ENCODE data around the gene GSTA1. TPM values are rescaled to one million over a fixed set of nuclear protein-coding genes. Genes with fewer than 3 reads are reported as not detected.
"Not testable (repeated sequence)": the region's sequence is repeated elsewhere in the genome, so short reads cannot be mapped to it uniquely, and the experiment has no call there.

The GSTA1 gene
- total RNA-seq, 1 experiment from 2014 or later, result 8.5 TPM

GRCh38 chr6:52825900-52826459 is 22.4 kb upstream of the GSTA1 start:
- H3K9me3 ChIP-seq (replicated peaks); H3K4me1 ChIP-seq (replicated peaks); H3K27me3 ChIP-seq (replicated peaks); H3K27ac ChIP-seq; DNase-seq (ENCODE audit: low read depth in 1 of 2, low spot score in 2 of 2); H3K4me3 ChIP-seq; H3K36me3 ChIP-seq: not testable (repeated sequence)

- not testable (repeated sequence) for DNase-seq (ENCODE audit: low read depth in 1 of 2, low spot score in 2 of 2); H3K9me3 ChIP-seq (replicated peaks); H3K27ac ChIP-seq; H3K27me3 ChIP-seq (replicated peaks); H3K4me1 ChIP-seq (replicated peaks); H3K36me3 ChIP-seq; H3K4me3 ChIP-seq
These were observed 21.7 kb upstream of the GSTA1 start for GRCh38 chr6:52825270-52825793.

- Histone ChIP-seq H3K36me3 (no peaks in the 10 kb centered on the region), H3K27me3 (replicated peaks) (no peaks in the 10 kb centered on the region), H3K4me3 (no peak overlapping the region), H3K4me1 (replicated peaks) (no peaks in the 10 kb centered on the region), H3K9me3 (replicated peaks) (no peaks in the 10 kb centered on the region), H3K27ac (no peak overlapping the region)
- no peak for DNase-seq (ENCODE audit: low read depth in 1 of 2, low spot score in 2 of 2)
These were observed 18.2 kb upstream of the GSTA1 start for GRCh38 chr6:52821842-52822241.

GRCh38 chr6:52820198-52820597 is 16.6 kb upstream of the GSTA1 start:
- no peak for DNase-seq (ENCODE audit: low read depth in 1 of 2, low spot score in 2 of 2)
- H3K36me3 ChIP-seq, result no peaks in the 10 kb centered on the region
- no peaks in the 10 kb centered on the region for H3K9me3 ChIP-seq (replicated peaks)
- no peaks in the 10 kb centered on the region for H3K27me3 ChIP-seq (replicated peaks)
- no peaks in the 10 kb centered on the region; the same call in 1 of the 2 replicates for H3K4me1 ChIP-seq (replicated peaks)
- no peak overlapping the region for H3K4me3 ChIP-seq
- no peak overlapping the region for H3K27ac ChIP-seq

GRCh38 chr6:52815167-52816092 is 11.8 kb upstream of the GSTA1 start:
- Histone ChIP-seq H3K4me3 (no peak overlapping the region), H3K27me3 (replicated peaks) (no peaks in the 10 kb centered on the region), H3K36me3 (no peaks in the 10 kb centered on the region), H3K4me1 (replicated peaks) (no peaks in the 10 kb centered on the region; the same call in 1 of the 2 replicates), H3K27ac (no peak overlapping the region), H3K9me3 (replicated peaks) (no peaks in the 10 kb centered on the region)
- DNase-seq (ENCODE audit: low read depth in 1 of 2, low spot score in 2 of 2), result peak; percentile 50 to 66

- not testable (repeated sequence) for H3K9me3 ChIP-seq (replicated peaks); H3K27me3 ChIP-seq (replicated peaks); DNase-seq (ENCODE audit: low read depth in 1 of 2, low spot score in 2 of 2); H3K27ac ChIP-seq; H3K4me1 ChIP-seq (replicated peaks); H3K4me3 ChIP-seq; H3K36me3 ChIP-seq
These were observed 10.9 kb upstream of the GSTA1 start for GRCh38 chr6:52814545-52814944.

- H3K36me3 ChIP-seq; H3K4me3 ChIP-seq; H3K27ac ChIP-seq; H3K4me1 ChIP-seq (replicated peaks); H3K27me3 ChIP-seq (replicated peaks); H3K9me3 ChIP-seq (replicated peaks); DNase-seq (ENCODE audit: low read depth in 1 of 2, low spot score in 2 of 2): not testable (repeated sequence)
These were observed 6.2 kb upstream of the GSTA1 start for GRCh38 chr6:52809777-52810176.

- Histone ChIP-seq H3K27me3 (replicated peaks) (no peaks in the 10 kb centered on the region), H3K4me1 (replicated peaks) (no peaks in the 10 kb centered on the region), H3K9me3 (replicated peaks) (no peaks in the 10 kb centered on the region), H3K27ac (no peak overlapping the region), H3K36me3 (no peaks in the 10 kb centered on the region), H3K4me3 (no peak overlapping the region)
- no peak for DNase-seq (ENCODE audit: low read depth in 1 of 2, low spot score in 2 of 2)
These were observed 5.0 kb upstream of the GSTA1 start for GRCh38 chr6:52808660-52809059.

- H3K27me3 ChIP-seq (replicated peaks), result no peaks in the 10 kb centered on the region
- H3K4me1 ChIP-seq (replicated peaks), result no peaks in the 10 kb centered on the region
- H3K4me3 ChIP-seq, result no peak overlapping the region
- H3K9me3 ChIP-seq (replicated peaks), result no peaks in the 10 kb centered on the region
- H3K27ac ChIP-seq, result no peak overlapping the region
- no peak for DNase-seq (ENCODE audit: low read depth in 1 of 2, low spot score in 2 of 2)
- H3K36me3 ChIP-seq, result no peaks in the 10 kb centered on the region
These were observed 810 bp downstream of the GSTA1 start for GRCh38 chr6:52802806-52803205.

GRCh38 chr6:52801188-52801841 is 2.3 kb downstream of the GSTA1 start:
- Histone ChIP-seq H3K4me1 (replicated peaks) (no peaks in the 10 kb centered on the region), H3K36me3 (no peaks in the 10 kb centered on the region), H3K27ac (no peak overlapping the region), H3K4me3 (no peak overlapping the region), H3K27me3 (replicated peaks) (no peaks in the 10 kb centered on the region), H3K9me3 (replicated peaks) (no peaks in the 10 kb centered on the region)
- no peak for DNase-seq (ENCODE audit: low read depth in 1 of 2, low spot score in 2 of 2)

- not testable (repeated sequence) for H3K27ac ChIP-seq; H3K36me3 ChIP-seq; H3K4me3 ChIP-seq; H3K27me3 ChIP-seq (replicated peaks); H3K4me1 ChIP-seq (replicated peaks); DNase-seq (ENCODE audit: low read depth in 1 of 2, low spot score in 2 of 2); H3K9me3 ChIP-seq (replicated peaks)
These were observed 4.3 kb downstream of the GSTA1 start for GRCh38 chr6:52799272-52799671.

GRCh38 chr6:52794366-52794765 is 9.2 kb downstream of the GSTA1 start:
- H3K4me3 ChIP-seq; H3K27ac ChIP-seq; H3K4me1 ChIP-seq (replicated peaks); H3K36me3 ChIP-seq; DNase-seq (ENCODE audit: low read depth in 1 of 2, low spot score in 2 of 2); H3K27me3 ChIP-seq (replicated peaks); H3K9me3 ChIP-seq (replicated peaks): not testable (repeated sequence)

GRCh38 chr6:52790861-52791260 is 12.8 kb downstream of the GSTA1 start:
- 0 out of 2 replicates have a peak, but pooled peaks cover 2% of the 10 kb centered on the region for H3K9me3 ChIP-seq (replicated peaks)
- H3K4me3 ChIP-seq, result no peak overlapping the region
- H3K36me3 ChIP-seq, result no peaks in the 10 kb centered on the region
- no peaks in the 10 kb centered on the region for H3K27me3 ChIP-seq (replicated peaks)
- peak overlapping the region; percentile 79; the same call in 1 of the 2 replicates for H3K27ac ChIP-seq
- no peak for DNase-seq (ENCODE audit: low read depth in 1 of 2, low spot score in 2 of 2)
- H3K4me1 ChIP-seq (replicated peaks), result peaks cover 26% of the 10 kb centered on the region

GRCh38 chr6:52789658-52790057 is 14.0 kb downstream of the GSTA1 start:
- not testable (repeated sequence) for H3K36me3 ChIP-seq; H3K9me3 ChIP-seq (replicated peaks); H3K27me3 ChIP-seq (replicated peaks); H3K4me3 ChIP-seq
- DNase-seq (ENCODE audit: low read depth in 1 of 2, low spot score in 2 of 2), result peak; percentile 74 to 77
- peaks cover 26% of the 10 kb centered on the region for H3K4me1 ChIP-seq (replicated peaks)
- peak overlapping the region; percentile 79 for H3K27ac ChIP-seq
